ENCODE results near the gene OR2V2.
A peak's percentile ranks its signal among the peaks of the same experiment; 100 is the strongest.

The OR2V2 gene

DNA sequence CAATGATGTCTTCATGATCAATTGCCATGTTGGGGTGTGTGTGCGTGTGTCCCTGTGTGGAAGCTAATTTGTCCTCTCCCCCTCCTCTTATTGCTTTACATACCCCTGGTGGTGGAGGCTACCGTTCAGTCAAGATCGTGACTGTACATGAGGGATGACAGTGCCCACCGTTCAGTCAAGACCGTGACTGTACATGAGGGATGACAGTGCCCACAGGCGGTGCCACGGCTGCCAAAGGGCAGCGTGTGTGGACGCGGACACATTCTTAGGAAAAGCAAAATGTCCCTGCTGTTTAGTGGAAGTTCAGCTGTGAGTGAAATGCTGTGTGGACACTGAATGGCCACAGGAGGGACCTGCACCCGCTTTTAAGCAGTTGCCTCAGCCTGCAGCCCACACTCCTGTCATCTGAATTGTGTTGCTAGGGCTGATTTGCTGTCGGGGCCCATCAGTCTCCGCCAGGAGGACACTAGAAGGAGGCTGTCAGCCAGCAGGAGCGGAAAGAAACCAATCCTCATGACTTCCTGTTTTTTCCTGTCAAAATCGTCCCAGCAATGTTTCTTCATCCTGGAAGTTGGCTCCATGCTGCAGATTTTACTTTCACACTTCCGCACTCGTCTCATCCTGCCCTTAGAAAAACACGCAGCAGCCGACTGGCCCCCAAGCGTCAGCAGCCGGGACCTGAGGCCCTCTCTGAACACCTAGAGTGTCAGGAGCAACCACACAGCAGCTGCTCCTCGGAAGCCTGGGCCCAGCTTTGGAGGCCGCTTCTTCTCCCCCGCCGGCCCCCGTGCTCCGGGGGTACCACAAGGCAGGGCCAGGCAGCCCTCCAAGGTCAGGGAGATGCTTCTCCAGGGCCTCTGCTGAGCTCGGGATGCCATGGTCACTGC lies 25.5 kb upstream of the OR2V2 start:
- Histone ChIP-seq H3K9me3 (ENCODE audit: control insufficient read depth, insufficient read depth, low read length) (no peaks in the 10 kb centered on the region), H3K27ac (ENCODE audit: low read depth, low read length) (no peak overlapping the region), H3K27me3 (ENCODE audit: control insufficient read depth, low read length) (peaks cover 7% of the 10 kb centered on the region)

DNA sequence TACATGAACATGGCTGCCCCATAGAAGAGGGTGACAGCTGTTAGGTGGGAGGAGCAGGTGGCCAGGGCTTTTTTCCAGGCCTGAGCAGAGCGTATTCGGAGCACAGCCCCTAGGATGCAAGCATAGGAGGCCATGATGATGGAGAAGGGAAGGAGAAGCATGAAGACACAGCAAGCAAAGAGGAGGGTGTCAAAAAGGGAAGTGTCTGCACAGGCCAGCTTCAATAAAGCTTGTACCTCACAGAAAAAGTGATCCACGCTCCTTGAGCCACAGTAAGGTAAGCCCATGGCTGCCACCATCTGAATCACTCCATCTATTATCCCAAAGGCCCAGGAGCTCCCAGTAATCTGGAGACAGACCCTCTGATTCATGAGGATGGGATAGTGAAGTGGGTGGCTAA lies 22.9 kb upstream of the OR2V2 start:
- Histone ChIP-seq H3K9me2 (replicated peaks; ENCODE audit: control insufficient read depth, low read length) (no peaks in the 10 kb centered on the region), H3K4me2 (ENCODE audit: low read length) (no peak overlapping the region), H3F3A (ENCODE audit: control insufficient read depth, insufficient read depth) (no peaks in the 10 kb centered on the region), H3K9me3 (ENCODE audit: control insufficient read depth, insufficient read depth, low read length) (no peaks in the 10 kb centered on the region), H3K27ac (ENCODE audit: low read depth, low read length) (no peak overlapping the region), H3K4me3 (ENCODE audit: low read length) (no peak overlapping the region), H4K20me1 (ENCODE audit: control insufficient read depth, insufficient read depth, low read depth, low read length) (no peaks in the 10 kb centered on the region), H3K36me3 (ENCODE audit: control insufficient read depth, low read length) (no peaks in the 10 kb centered on the region), H3K79me2 (ENCODE audit: control insufficient read depth, low read length) (no peaks in the 10 kb centered on the region), H3K4me1 (ENCODE audit: control insufficient read depth, low read length) (peaks cover 6% of the 10 kb centered on the region), H3K27me3 (ENCODE audit: control insufficient read depth, low read length) (peaks cover 10% of the 10 kb centered on the region; the same call in 1 of the 2 replicates)
- TF ChIP-seq, protein P1, sequence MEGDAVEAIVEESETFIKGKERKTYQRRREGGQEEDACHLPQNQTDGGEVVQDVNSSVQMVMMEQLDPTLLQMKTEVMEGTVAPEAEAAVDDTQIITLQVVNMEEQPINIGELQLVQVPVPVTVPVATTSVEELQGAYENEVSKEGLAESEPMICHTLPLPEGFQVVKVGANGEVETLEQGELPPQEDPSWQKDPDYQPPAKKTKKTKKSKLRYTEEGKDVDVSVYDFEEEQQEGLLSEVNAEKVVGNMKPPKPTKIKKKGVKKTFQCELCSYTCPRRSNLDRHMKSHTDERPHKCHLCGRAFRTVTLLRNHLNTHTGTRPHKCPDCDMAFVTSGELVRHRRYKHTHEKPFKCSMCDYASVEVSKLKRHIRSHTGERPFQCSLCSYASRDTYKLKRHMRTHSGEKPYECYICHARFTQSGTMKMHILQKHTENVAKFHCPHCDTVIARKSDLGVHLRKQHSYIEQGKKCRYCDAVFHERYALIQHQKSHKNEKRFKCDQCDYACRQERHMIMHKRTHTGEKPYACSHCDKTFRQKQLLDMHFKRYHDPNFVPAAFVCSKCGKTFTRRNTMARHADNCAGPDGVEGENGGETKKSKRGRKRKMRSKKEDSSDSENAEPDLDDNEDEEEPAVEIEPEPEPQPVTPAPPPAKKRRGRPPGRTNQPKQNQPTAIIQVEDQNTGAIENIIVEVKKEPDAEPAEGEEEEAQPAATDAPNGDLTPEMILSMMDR (IDR thresholded peaks at IDR 0.05; ENCODE audit: low read depth, low read length, poor library complexity, severe bottlenecking), result no peak
- no peak for TF ChIP-seq EZH2phosphoT487 (IDR thresholded peaks at IDR 0.05; ENCODE audit: borderline replicate concordance, low read length)

More for the DNA sequence above, 25.5 kb upstream of the OR2V2 start:
- Histone ChIP-seq H3K9me2 (replicated peaks; ENCODE audit: control insufficient read depth, low read length) (no peaks in the 10 kb centered on the region), H3F3A (ENCODE audit: control insufficient read depth, insufficient read depth) (no peaks in the 10 kb centered on the region), H3K4me1 (ENCODE audit: control insufficient read depth, low read length) (peaks cover 6% of the 10 kb centered on the region), H3K4me2 (ENCODE audit: low read length) (peak overlapping the region; percentile 5; the same call in 1 of the 2 replicates), H3K36me3 (ENCODE audit: control insufficient read depth, low read length) (no peaks in the 10 kb centered on the region), H4K20me1 (ENCODE audit: control insufficient read depth, insufficient read depth, low read depth, low read length) (no peaks in the 10 kb centered on the region), H3K79me2 (ENCODE audit: control insufficient read depth, low read length) (no peaks in the 10 kb centered on the region), H3K4me3 (ENCODE audit: low read length) (no peak overlapping the region)
- TF ChIP-seq, protein P1 (IDR thresholded peaks at IDR 0.05; ENCODE audit: low read depth, low read length, poor library complexity, severe bottlenecking), result no peak
- no peak for TF ChIP-seq EZH2phosphoT487 (IDR thresholded peaks at IDR 0.05; ENCODE audit: borderline replicate concordance, low read length)

DNA sequence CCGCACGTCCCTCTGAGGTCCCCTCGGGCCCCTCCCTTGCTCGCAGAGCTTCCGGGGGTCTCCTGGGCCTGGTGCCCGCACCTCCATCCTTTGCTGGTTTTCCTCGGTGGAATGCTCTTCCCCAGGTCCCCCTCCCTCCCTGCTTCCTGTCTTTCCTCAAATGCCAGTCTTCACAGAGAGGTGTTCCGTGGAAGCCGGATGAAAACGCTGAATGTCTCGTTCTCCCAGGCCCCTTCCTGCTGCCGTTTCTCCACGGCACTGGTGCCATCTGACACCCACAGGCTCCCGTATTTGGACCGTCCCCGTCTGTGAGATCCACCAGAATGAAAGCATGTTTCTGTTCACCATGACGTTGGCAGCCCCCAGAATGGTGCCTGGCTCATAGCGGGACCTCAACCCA lies 20.5 kb upstream of the OR2V2 start:
- no peaks in the 10 kb centered on the region for H3K9me2 ChIP-seq (replicated peaks; ENCODE audit: control insufficient read depth, low read length)
- H3K27ac ChIP-seq (ENCODE audit: low read depth, low read length), result no peak overlapping the region
- H3K79me2 ChIP-seq (ENCODE audit: control insufficient read depth, low read length), result no peaks in the 10 kb centered on the region
- H3K4me2 ChIP-seq (ENCODE audit: low read length), result no peak overlapping the region
- H3K27me3 ChIP-seq (ENCODE audit: control insufficient read depth, low read length), result peaks cover 17% of the 10 kb centered on the region
- H3K4me1 ChIP-seq (ENCODE audit: control insufficient read depth, low read length), result peaks cover 6% of the 10 kb centered on the region
- H3F3A ChIP-seq (ENCODE audit: control insufficient read depth, insufficient read depth), result no peaks in the 10 kb centered on the region
- H3K36me3 ChIP-seq (ENCODE audit: control insufficient read depth, low read length), result no peaks in the 10 kb centered on the region
- TF ChIP-seq EZH2phosphoT487 (IDR thresholded peaks at IDR 0.05; ENCODE audit: borderline replicate concordance, low read length), result no peak
- TF ChIP-seq, protein P1 (IDR thresholded peaks at IDR 0.05; ENCODE audit: low read depth, low read length, poor library complexity, severe bottlenecking), result no peak
- H3K9me3 ChIP-seq (ENCODE audit: control insufficient read depth, insufficient read depth, low read length), result no peaks in the 10 kb centered on the region
- no peak overlapping the region for H3K4me3 ChIP-seq (ENCODE audit: low read length)
- H4K20me1 ChIP-seq (ENCODE audit: control insufficient read depth, insufficient read depth, low read depth, low read length), result no peaks in the 10 kb centered on the region

All from DOHH2 (cell line).